OCI-LY1 (cell line): ENCODE measurements around the gene SEMA3A.

ENCODE experiments used
- CTCF ChIP-seq: fragments of 200-600 bp; sonication (generic), shearing (Covaris generic); IDR thresholded peaks from 2 replicates; pipeline ENCODE4 v1.5.1; 2017; ENCODE audit warnings: mild to moderate bottlenecking, antibody characterized with exemption, low read length, moderate library complexity, mixed read lengths
- EZH2 ChIP-seq: fragments of 200-600 bp; sonication (generic), shearing (Covaris generic); IDR thresholded peaks from 2 replicates; pipeline ENCODE4 v1.8.0; 2017; ENCODE audit warnings: borderline replicate concordance, mixed run types, mild to moderate bottlenecking, antibody characterized with exemption, low read length, moderate library complexity, mixed read lengths

DNA sequence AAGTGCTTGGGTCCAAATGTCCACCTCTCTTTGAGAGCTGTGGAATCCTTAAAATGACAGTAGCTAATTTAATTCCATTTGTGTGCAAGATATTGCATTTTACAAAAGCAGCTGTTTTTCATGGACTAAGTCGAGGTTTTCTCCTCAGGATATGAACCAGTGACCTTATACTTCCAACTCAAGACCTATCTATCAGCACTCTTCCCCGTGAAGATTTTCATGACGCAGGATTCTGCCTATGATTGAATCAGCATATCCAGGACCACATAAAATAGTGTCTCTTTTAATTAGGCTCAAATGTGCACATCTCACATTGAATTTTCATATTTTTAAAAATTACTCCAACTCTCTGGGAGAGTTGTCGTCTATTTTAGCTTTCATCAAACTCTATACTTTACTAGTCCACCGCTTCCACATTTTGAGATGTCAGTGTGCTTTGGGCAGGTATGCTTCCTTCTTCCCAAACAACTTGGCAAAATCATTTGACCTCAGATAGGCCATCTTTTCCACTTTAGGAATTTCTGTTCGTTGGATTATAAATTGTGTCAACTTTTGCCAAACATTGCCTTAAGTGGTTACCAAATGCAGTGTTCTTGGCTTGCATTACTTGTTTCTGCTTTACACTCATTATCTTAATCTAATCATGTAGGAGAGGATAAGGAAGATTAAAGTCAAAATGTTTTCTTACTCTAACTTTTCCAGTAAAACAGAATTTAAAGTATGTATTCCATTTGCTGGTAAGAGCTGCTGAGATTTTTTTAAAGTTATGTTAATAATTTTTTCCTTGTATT is 39.4 kb downstream of the SEMA3A start:
- no peak for TF ChIP-seq EZH2
- TF ChIP-seq CTCF, result no peak
